Peyer's patch (tissue), 4 donors: ENCODE measurements around the gene TRIM43.

Experiments used
- CTCF ChIP-seq, 6 experiments: fragments of 450-650 bp in 4 of 6; fragments of 200-600 bp in 2 of 6; sonication (generic) in 1 of 6; IDR thresholded peaks; one replicate each; pipeline ENCODE4 v1.5.1; 2017 to 2019; ENCODE audit warnings: antibody characterized with exemption in 6 of 6, mild to moderate bottlenecking in 3 of 6, moderate library complexity in 1 of 6
- POLR2A ChIP-seq, 2 donors: fragments of 450-650 bp; IDR thresholded peaks; one replicate each; pipeline ENCODE4 v1.5.1; 2017; ENCODE audit warnings: antibody characterized with exemption in 2 of 2, mild to moderate bottlenecking in 2 of 2, moderate library complexity in 2 of 2

- TF ChIP-seq CTCF (IDR thresholded peaks at IDR 0.05), result no peak
- TF ChIP-seq POLR2A (IDR thresholded peaks at IDR 0.05), result no peak
Observed at GRCh38 chr2:95575857-95576256, 15.9 kb upstream of the TRIM43 start.
